Stimulated activated CD8-positive, alpha-beta memory T cell treated with anti-CD3 and anti-CD28 coated beads, Interleukin-15, amount 100 ng/mL, for 4 hours (primary cell): ENCODE data around the gene CIC.
A peak's percentile ranks its signal among the peaks of the same experiment; 100 is the strongest.

Source experiments
- DNase-seq, 2 donors: peaks; one replicate each; pipeline ENCODE4 v3.0.0-alpha.2; 2020; ENCODE audit warnings: low read depth in 2 of 2

CIC gene

GRCh38 chr19:42244347-42245220 is 24.5 kb upstream of the CIC start:
- peak; percentile 85 to 87 for DNase-seq

- DNase-seq = no peak
These were observed 23.8 kb upstream of the CIC start for GRCh38 chr19:42245231-42245630.

GRCh38 chr19:42246143-42246921 is 22.7 kb upstream of the CIC start:
- no peak for DNase-seq

GRCh38 chr19:42246922-42247639 is 22.0 kb upstream of the CIC start:
- DNase-seq = no peak

DNA sequence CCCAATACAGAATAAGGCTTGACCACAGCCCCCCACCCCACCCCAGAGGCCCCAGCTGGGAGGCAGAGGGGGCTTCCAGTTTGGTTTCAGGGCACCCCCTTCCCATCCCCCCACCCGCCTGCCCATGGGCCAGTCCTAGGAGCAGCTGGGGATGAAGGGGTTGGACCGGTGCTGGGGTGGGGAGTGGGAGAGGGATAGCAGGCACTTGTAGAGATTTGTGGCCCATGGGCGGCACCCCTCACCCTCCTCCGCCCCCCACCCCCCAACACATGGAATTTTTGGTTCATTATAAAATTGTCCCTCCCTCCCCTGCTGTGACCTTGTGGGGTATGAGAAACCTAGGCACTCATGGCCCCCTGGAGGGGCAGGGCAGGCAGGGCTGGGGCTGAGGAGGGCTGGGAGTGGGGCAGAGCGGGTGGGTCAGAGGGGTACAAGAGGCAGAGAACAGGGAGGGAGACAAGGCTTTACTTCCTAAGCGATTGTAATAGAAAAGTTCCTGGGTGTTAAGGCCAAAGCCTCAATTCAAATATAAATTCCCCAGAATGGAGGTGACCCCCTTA is 21.3 kb upstream of the CIC start:
- no peak for DNase-seq

DNA sequence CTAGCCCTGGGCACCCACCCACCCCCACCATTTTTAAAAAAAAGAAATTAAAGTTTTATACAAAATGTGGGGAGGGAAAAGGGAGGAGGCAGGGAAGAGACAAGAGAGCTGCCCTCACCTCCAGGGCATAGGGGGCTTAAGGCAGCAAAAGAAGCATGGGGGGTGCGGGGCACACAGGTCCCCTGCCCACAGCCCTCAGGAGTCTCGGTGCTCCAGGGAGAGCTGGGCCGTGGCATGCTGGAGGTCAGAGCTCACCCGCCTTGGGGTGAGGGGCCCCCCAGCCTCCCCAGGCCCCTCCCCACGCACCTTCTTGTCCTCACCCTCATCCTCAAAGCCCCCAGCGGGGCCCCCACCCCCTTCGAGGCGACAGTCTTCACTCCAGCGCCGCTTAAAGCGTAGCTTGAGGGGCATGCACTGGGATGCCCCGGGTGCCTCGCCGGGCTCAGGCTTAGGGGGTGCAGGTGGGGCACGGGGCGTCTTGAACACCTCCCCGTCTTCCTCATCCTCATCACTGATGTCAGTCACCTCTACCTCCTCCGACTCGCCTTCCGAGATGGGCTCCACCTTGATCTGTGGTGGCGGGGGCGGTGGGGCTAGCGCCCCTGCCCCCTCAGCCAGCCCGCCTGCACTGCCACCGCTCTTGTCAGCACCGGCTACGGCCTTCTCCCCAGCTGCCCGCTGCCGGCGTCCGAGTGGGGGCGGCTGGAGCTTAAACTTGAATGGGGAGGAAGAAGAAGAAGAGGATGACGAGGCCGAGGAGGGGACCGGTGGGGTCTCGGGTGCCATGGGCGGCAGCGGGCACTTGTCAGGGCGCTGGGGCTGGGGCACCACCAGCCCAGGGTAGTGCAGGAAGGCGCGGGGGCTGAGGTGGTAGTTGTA is 20.5 kb upstream of the CIC start:
- no peak for DNase-seq

- DNase-seq = no peak
These were observed 19.8 kb upstream of the CIC start for GRCh38 chr19:42249149-42249750.

- DNase-seq = no peak
These were observed 19.3 kb upstream of the CIC start for GRCh38 chr19:42249769-42250168.

- DNase-seq = no peak
These were observed 18.8 kb upstream of the CIC start for GRCh38 chr19:42250183-42250665.

DNA sequence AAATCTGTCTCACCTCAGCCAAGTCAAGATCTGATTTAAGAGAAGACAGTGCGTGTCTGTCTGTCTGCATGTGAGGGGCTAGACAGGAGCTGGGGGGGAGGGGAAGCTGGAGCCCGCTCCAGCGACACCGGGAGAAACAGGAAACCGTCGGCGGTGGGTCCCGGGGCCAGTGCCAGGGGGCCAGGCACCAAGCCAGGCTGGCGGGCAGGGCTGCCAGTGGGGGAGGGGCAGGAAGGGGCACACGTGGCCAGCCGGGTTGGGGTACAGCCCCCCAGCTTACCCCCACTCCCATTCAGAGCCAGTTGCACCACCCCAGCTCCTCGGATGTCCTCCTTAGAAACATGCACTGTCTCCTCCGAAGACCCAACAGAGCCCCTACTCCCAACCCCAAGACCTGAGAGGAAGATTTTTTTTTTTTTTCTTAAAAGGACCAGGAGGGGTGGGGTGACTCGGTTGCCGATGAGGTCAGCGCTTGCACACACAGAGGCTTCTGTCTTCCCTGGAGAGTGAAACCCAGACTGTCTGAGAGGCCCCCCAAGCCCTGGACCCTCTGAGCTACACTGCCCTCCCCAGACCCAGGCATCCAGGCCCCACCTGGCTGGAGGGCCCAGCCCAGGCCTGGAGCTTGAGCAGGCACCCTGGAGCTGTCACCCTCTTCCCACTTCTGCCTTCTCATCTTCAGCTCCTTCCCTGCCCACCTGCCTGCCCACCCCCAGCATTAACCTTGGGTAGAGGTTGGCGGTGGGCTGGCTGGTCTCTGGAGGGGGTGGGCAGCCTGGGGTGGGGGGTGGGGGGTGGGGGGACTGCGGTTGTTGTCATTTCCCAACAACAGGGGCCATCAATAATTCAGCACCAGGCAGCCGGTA is 18.2 kb upstream of the CIC start:
- DNase-seq = no peak

DNA sequence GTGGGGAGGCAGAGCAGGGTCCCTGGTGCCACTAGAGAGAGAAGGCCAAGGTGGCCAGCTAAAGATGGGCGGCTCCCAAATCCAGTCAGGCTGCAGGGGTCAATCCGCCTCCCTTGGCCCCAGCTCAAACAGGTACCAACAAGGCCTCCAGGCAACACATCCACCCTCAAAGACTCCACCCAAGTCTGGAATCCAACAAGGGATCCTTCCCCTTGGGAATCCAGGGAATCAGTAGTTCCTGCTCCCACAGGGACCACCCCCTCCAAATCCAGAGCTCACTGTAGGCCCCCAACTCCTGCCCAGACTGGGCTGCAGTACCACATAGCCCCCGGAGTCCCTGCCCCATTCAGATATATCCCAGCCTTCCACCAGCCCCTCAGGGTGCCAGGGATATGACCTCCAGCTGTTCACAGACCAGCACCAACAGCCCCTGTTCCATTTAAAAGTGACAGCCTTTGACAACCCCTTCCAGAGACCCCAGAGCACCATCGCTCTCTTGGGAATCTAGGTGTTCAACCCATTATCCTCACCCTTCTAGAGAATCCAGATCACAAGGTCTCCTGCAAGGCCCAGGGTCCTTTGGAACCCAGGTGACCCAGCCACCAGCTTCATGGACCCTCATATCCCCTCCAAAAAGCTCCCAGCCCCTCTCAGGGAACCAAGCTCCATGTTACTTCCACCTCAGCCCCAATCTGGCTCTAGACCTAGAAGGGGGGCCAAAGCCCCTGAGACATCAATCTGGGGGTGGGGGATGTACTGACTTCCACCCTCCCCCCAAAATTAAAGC is 17.3 kb upstream of the CIC start:
- DNase-seq = no peak

GRCh38 chr19:42252365-42253244 is 16.4 kb upstream of the CIC start:
- no peak for DNase-seq

- DNase-seq = peak in 1 of 2 donors; percentile 45
These were observed 15.6 kb upstream of the CIC start for GRCh38 chr19:42253245-42254088.

- peak; percentile 62 to 69 for DNase-seq
These were observed 14.8 kb upstream of the CIC start for GRCh38 chr19:42254089-42254849.

GRCh38 chr19:42254850-42255765 is 13.9 kb upstream of the CIC start, which contains the start of gene ERF:
ERF (minus strand) TSS chr19:42255128; CDS start chr19:42254999, 129 bp downstream.
- peak; percentile 83 to 90 for DNase-seq
